NCI-H524 (cell line): ENCODE data around the gene CAMTA1.
"Not testable (repeated sequence)": the region's sequence is repeated elsewhere in the genome, so short reads cannot be mapped to it uniquely, and the experiment has no call there.

Experiments
- DNase-seq, 2 experiments: peaks; one replicate each; lab custom pipeline; 2025; lab: John Stamatoyannopoulos, UW

The CAMTA1 gene

GRCh38 chr1:7409278-7409677, 624.0 kb downstream of the CAMTA1 start:
- DNase-seq = no peak

- DNase-seq = no peak
These were observed 624.9 kb downstream of the CAMTA1 start for GRCh38 chr1:7410156-7410555.

- not testable (repeated sequence) for DNase-seq
These were observed 632.4 kb downstream of the CAMTA1 start for GRCh38 chr1:7417618-7418017.

- DNase-seq = no peak
These were observed 633.3 kb downstream of the CAMTA1 start for GRCh38 chr1:7418442-7419080.

- no peak for DNase-seq
These were observed 634.8 kb downstream of the CAMTA1 start for GRCh38 chr1:7420098-7420445.

GRCh38 chr1:7420470-7421100, 635.3 kb downstream of the CAMTA1 start:
- no peak for DNase-seq

- no peak for DNase-seq
These were observed 636.3 kb downstream of the CAMTA1 start for GRCh38 chr1:7421471-7422075.

GRCh38 chr1:7422081-7422480, 636.8 kb downstream of the CAMTA1 start:
- no peak for DNase-seq

GRCh38 chr1:7422561-7422960, 637.3 kb downstream of the CAMTA1 start:
- DNase-seq = no peak

GRCh38 chr1:7422966-7423365, 637.7 kb downstream of the CAMTA1 start:
- no peak for DNase-seq

- no peak for DNase-seq
These were observed 639.2 kb downstream of the CAMTA1 start for GRCh38 chr1:7424352-7424890.

- no peak for DNase-seq
These were observed 640.0 kb downstream of the CAMTA1 start for GRCh38 chr1:7425229-7425628.

- no peak for DNase-seq
These were observed 640.5 kb downstream of the CAMTA1 start for GRCh38 chr1:7425771-7426170.

- DNase-seq = no peak
These were observed 641.7 kb downstream of the CAMTA1 start for GRCh38 chr1:7426780-7427604.

GRCh38 chr1:7427605-7428300, 642.5 kb downstream of the CAMTA1 start:
- no peak for DNase-seq

GRCh38 chr1:7429290-7429689, 644.0 kb downstream of the CAMTA1 start:
- no peak for DNase-seq

- DNase-seq = no peak
These were observed 644.9 kb downstream of the CAMTA1 start for GRCh38 chr1:7430047-7430608.

GRCh38 chr1:7430691-7431090, 645.4 kb downstream of the CAMTA1 start:
- DNase-seq = no peak

- DNase-seq = no peak
These were observed 647.0 kb downstream of the CAMTA1 start for GRCh38 chr1:7432102-7432899.

GRCh38 chr1:7432900-7433380, 647.7 kb downstream of the CAMTA1 start:
- no peak for DNase-seq

GRCh38 chr1:7434566-7434965, 649.3 kb downstream of the CAMTA1 start:
- no peak for DNase-seq
